ENCODE results near the gene GATB. TPM values are rescaled to one million over a fixed set of nuclear protein-coding genes. Genes with fewer than 3 reads are reported as not detected.

Gene GATB
- total and polyA plus RNA-seq, 2 experiments from 2014 or later = 19.4 to 20.1 TPM

DNA sequence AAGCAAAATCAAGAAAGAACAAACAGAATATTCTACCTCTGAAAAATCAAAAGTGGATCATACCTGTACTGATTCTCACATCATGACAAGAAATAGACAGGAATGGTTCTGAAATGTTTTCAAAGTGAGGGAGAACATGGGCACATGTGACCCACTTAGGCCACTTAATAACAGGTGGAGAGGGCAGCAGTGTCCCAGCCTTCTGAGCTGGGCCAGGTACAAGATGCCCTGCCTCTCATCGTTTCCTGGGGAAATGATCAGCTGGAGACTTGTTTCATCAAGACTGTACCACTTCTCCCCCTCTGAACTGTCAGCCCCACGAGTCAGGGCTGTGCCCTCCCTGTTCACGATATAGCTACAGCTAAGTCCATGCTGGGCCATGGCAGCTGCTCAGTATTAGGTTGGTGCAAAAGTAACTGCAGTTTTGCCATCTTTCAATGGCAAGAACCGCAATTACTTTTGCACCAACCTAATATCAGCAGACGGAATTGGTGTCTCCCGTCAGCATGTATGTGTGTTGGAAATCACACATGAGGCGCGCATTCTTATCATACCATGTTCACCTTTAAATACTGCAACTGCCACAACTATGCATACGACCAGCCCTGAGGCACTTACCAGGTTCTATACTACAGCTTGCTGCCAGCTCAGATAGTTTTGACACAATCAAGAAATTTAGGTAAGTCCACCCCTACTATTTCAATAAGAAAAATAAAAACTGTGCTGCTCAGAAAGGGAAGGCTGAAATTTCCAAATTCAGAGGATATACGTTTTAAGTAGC, 71.4 kb downstream of the GATB start:
- Histone ChIP-seq H2AFZ (no peak overlapping the region), H3K4me1 (ENCODE audit: insufficient read depth) (peaks cover 26% of the 10 kb centered on the region), H3K9me2 (replicated peaks; ENCODE audit: insufficient read depth) (no peaks in the 10 kb centered on the region), H3K36me3 (replicated peaks; ENCODE audit: insufficient read depth, low read depth) (no peaks in the 10 kb centered on the region), H3K4me2 (no peak overlapping the region), H3K4me3 (no peak overlapping the region), H4K20me1 (ENCODE audit: insufficient read depth, poor library complexity, severe bottlenecking) (no peaks in the 10 kb centered on the region), H3K27me3 (no peaks in the 10 kb centered on the region), H3K27ac (no peak overlapping the region), H3K79me2 (no peaks in the 10 kb centered on the region), H3K9me3 (ENCODE audit: low read depth) (no peaks in the 10 kb centered on the region)
- TF ChIP-seq, protein P1, sequence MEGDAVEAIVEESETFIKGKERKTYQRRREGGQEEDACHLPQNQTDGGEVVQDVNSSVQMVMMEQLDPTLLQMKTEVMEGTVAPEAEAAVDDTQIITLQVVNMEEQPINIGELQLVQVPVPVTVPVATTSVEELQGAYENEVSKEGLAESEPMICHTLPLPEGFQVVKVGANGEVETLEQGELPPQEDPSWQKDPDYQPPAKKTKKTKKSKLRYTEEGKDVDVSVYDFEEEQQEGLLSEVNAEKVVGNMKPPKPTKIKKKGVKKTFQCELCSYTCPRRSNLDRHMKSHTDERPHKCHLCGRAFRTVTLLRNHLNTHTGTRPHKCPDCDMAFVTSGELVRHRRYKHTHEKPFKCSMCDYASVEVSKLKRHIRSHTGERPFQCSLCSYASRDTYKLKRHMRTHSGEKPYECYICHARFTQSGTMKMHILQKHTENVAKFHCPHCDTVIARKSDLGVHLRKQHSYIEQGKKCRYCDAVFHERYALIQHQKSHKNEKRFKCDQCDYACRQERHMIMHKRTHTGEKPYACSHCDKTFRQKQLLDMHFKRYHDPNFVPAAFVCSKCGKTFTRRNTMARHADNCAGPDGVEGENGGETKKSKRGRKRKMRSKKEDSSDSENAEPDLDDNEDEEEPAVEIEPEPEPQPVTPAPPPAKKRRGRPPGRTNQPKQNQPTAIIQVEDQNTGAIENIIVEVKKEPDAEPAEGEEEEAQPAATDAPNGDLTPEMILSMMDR (IDR thresholded peaks at IDR 0.05; ENCODE audit: poor library complexity) = no peak
- no peak for TF ChIP-seq EZH2phosphoT487 (IDR thresholded peaks at IDR 0.05; ENCODE audit: low read depth, severe bottlenecking, unreplicated experiment)
- TF ChIP-seq EZH2 (IDR thresholded peaks at IDR 0.05; ENCODE audit: borderline replicate concordance) = no peak
- whole genome bisulfite sequencing (ENCODE audit: low lambda C conversion rate, missing lambda C conversion rate) = 91% methylated on average over 10 of the region's 10 CpGs
- no peak for DNase-seq (ENCODE audit: low spot score)

GRCh38 chr4:151688785-151689043, 72.1 kb downstream of the GATB start:
- Histone ChIP-seq H3K36me3 (replicated peaks; ENCODE audit: insufficient read depth, low read depth) (no peaks in the 10 kb centered on the region), H3K4me3 (no peak overlapping the region), H3K27me3 (no peaks in the 10 kb centered on the region), H3K27ac (no peak overlapping the region), H3K79me2 (no peaks in the 10 kb centered on the region), H4K20me1 (ENCODE audit: insufficient read depth, poor library complexity, severe bottlenecking) (no peaks in the 10 kb centered on the region), H2AFZ (no peak overlapping the region), H3K4me1 (ENCODE audit: insufficient read depth) (peaks cover 26% of the 10 kb centered on the region), H3K9me3 (ENCODE audit: low read depth) (no peaks in the 10 kb centered on the region), H3K9me2 (replicated peaks; ENCODE audit: insufficient read depth) (no peaks in the 10 kb centered on the region), H3K4me2 (no peak overlapping the region)
- no peak for DNase-seq (ENCODE audit: low spot score)
- TF ChIP-seq, protein P1 (IDR thresholded peaks at IDR 0.05; ENCODE audit: poor library complexity) = no peak
- TF ChIP-seq EZH2 (IDR thresholded peaks at IDR 0.05; ENCODE audit: borderline replicate concordance) (no peak), EZH2phosphoT487 (IDR thresholded peaks at IDR 0.05; ENCODE audit: low read depth, severe bottlenecking, unreplicated experiment) (no peak)

DNA sequence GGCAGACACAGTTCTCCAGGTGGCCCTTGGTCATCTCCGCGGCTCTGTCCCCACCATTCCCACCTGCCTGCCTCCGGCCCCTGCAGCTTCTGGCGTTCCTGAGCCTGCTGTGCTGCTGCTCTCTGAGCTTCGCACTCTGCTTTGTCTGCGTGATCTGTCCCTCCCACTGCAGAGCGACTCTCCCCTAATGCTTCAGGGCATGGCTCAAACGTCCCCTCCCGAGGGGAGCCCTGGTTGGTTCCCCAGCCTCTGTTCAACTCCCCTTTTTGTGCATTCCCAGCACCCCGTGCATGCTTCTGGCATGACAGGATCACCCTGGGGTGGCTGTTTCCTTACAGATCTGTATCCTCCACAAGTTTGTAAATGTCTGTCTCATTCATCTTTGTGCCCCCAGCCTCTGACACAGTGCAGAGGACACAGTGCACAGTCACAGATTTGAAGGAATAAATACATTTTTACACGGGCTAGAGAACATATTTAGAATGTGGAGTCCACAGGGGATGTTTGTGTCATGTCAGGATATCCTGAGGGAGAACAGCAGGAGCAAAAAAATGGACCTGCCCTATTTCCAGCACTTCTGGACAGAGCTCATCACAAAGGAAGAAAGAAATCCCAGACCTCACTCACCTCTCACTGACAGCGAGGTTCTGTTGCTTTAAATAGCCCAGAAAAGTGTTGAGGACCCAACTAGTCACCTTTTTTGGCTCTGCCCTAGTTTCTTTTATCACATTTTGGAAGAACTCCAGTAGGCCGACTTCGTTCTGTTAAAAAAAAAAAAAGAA, 72.6 kb downstream of the GATB start:
- WGBS (ENCODE audit: low lambda C conversion rate, missing lambda C conversion rate) = 70% methylated on average over 14 of the region's 14 CpGs
- no peak overlapping the region for H2AFZ ChIP-seq
- no peak overlapping the region for H3K4me2 ChIP-seq
- H4K20me1 ChIP-seq (ENCODE audit: insufficient read depth, poor library complexity, severe bottlenecking) = no peaks in the 10 kb centered on the region
- TF ChIP-seq, protein P1 (IDR thresholded peaks at IDR 0.05; ENCODE audit: poor library complexity) = no peak
- TF ChIP-seq EZH2 (IDR thresholded peaks at IDR 0.05; ENCODE audit: borderline replicate concordance) (no peak), EZH2phosphoT487 (IDR thresholded peaks at IDR 0.05; ENCODE audit: low read depth, severe bottlenecking, unreplicated experiment) (no peak)
- DNase-seq (ENCODE audit: low spot score) = no peak
- no peaks in the 10 kb centered on the region for H3K36me3 ChIP-seq (replicated peaks; ENCODE audit: insufficient read depth, low read depth)
- no peaks in the 10 kb centered on the region for H3K79me2 ChIP-seq
- peaks cover 26% of the 10 kb centered on the region for H3K4me1 ChIP-seq (ENCODE audit: insufficient read depth)
- H3K27ac ChIP-seq = no peak overlapping the region
- no peaks in the 10 kb centered on the region for H3K27me3 ChIP-seq
- H3K4me3 ChIP-seq = no peak overlapping the region
- H3K9me2 ChIP-seq (replicated peaks; ENCODE audit: insufficient read depth) = no peaks in the 10 kb centered on the region
- no peaks in the 10 kb centered on the region for H3K9me3 ChIP-seq (ENCODE audit: low read depth)

All from hepatocyte (in vitro differentiated cells).